ENCODE data around the gene NSRP1. TPM values are rescaled to one million over a fixed set of nuclear protein-coding genes. Genes with fewer than 3 reads are reported as not detected.

NSRP1 gene
- total and polyA plus RNA-seq, 2 of the 8 experiments (the other 6 are each of a cell fraction or from before 2014, with no cell fraction given) = 6.1 to 22.4 TPM

- H3K4me1 ChIP-seq (replicated peaks in 1 of 4; ENCODE audit: control insufficient read depth in 3 of 4, insufficient read depth in 4 of 4, low read length in 3 of 4) = no peaks in the 10 kb centered on the region
- H3K4me2 ChIP-seq (ENCODE audit: insufficient read depth in 1 of 2, low read depth in 2 of 2, low read length in 2 of 2) = no peak overlapping the region
- FAIRE-seq (no peak), DNase-seq (ENCODE audit: low read depth in 1 of 2, low spot score in 2 of 2) (no peak)
- POLR2A ChIA-PET (ENCODE audit: partially characterized antibody) = no interaction called here
- H2BK12ac ChIP-seq (ENCODE audit: low read depth, low read length) = no peak overlapping the region
- 71% methylated on average over 4 of the region's 4 CpGs; no CpG with 5 or more reads in 1 of the 2 experiments for WGBS, 2 experiments (ENCODE audit: extremely low coverage in 1 of 2, insufficient coverage in 1 of 2, insufficient read length in 1 of 2, insufficient replicate concordance in 2 of 2, low coverage in 1 of 2, low lambda C conversion rate in 2 of 2, missing lambda C conversion rate in 1 of 2)
- H3K23me2 ChIP-seq (ENCODE audit: low read depth, low read length) = no peaks in the 10 kb centered on the region
- H3K4ac ChIP-seq (replicated peaks; ENCODE audit: insufficient read length, low read depth, low read length) = no peak overlapping the region
- TF ChIP-seq CBX5 (IDR thresholded peaks at IDR 0.05; ENCODE audit: low read depth, low read length) (no peak), SP4 (IDR thresholded peaks at IDR 0.05; ENCODE audit: low read length) (no peak), HDAC2 (IDR thresholded peaks at IDR 0.05; ENCODE audit: borderline replicate concordance in 1 of 2, low read depth in 2 of 2, low read length in 2 of 2) (no peak), EGR1 (IDR thresholded peaks at IDR 0.05; ENCODE audit: borderline replicate concordance, low read depth, low read length) (no peak), RXRA (IDR thresholded peaks at IDR 0.05; ENCODE audit: insufficient read depth, low read depth, low read length) (no peak)
- H2BK5ac ChIP-seq (ENCODE audit: low read depth, low read length) = no peak overlapping the region
- no peak overlapping the region for H4K8ac ChIP-seq (ENCODE audit: extremely low read depth, insufficient read depth, low read length)
- H2BK120ac ChIP-seq (replicated peaks; ENCODE audit: low read depth, low read length) = no peak overlapping the region
- no peak overlapping the region for H3K18ac ChIP-seq (ENCODE audit: extremely low read depth, low read length)
- H2AFZ ChIP-seq (ENCODE audit: low read length) = no peak overlapping the region; the same call in 1 of the 2 replicates
- CTCF ChIA-PET (ENCODE audit: partially characterized antibody) = no interaction called here
- no peak overlapping the region for H3K9ac ChIP-seq (replicated peaks in 1 of 4; ENCODE audit: extremely low read depth in 1 of 4, low read depth in 3 of 4, low read length in 3 of 4)
- no peak overlapping the region for H4K91ac ChIP-seq (replicated peaks; ENCODE audit: insufficient read length, low read length)
- no peak overlapping the region for H3K56ac ChIP-seq (replicated peaks; ENCODE audit: insufficient read length, low read depth, low read length)
- no peak overlapping the region for H2AK5ac ChIP-seq (ENCODE audit: low read depth, low read length)
- H3K27me3 ChIP-seq (replicated peaks in 1 of 4; ENCODE audit: control insufficient read depth in 3 of 4, extremely low read depth in 1 of 4, insufficient read depth in 3 of 4, low read length in 3 of 4) = no peaks in the 10 kb centered on the region
- H3K36me3 ChIP-seq (ENCODE audit: control insufficient read depth in 2 of 4, insufficient read depth in 4 of 4, low read length in 3 of 4) = no peaks in the 10 kb centered on the region
- H3K23ac ChIP-seq (ENCODE audit: insufficient read length) = no peak overlapping the region
- no peaks in the 10 kb centered on the region for H4K20me1 ChIP-seq (replicated peaks in 1 of 2; ENCODE audit: control insufficient read depth in 1 of 2, insufficient read depth in 2 of 2, low read length in 2 of 2)
- H3K79me2 ChIP-seq (ENCODE audit: control insufficient read depth in 1 of 2, insufficient read depth in 2 of 2, low read length in 2 of 2) = no peaks in the 10 kb centered on the region
- no peak overlapping the region for H3K4me3 ChIP-seq (ENCODE audit: extremely low read depth in 1 of 4, insufficient read depth in 2 of 4, low read depth in 3 of 4, low read length in 4 of 4)
- no peak overlapping the region for H4K5ac ChIP-seq (ENCODE audit: insufficient read length, low read depth, low read length)
- no peaks in the 10 kb centered on the region for H3K79me1 ChIP-seq (ENCODE audit: low read depth, low read length)
- no peak overlapping the region for H3K27ac ChIP-seq (ENCODE audit: low read depth, low read length)
- no peak overlapping the region for H2BK20ac ChIP-seq (ENCODE audit: low read length)
- no peaks in the 10 kb centered on the region for H3K9me3 ChIP-seq (ENCODE audit: insufficient read depth in 2 of 2, low read depth in 1 of 2, low read length in 1 of 2)
- H2BK15ac ChIP-seq (ENCODE audit: low read length) = no peak overlapping the region
- no peak overlapping the region for H3K14ac ChIP-seq (ENCODE audit: insufficient read length)
Measured at GRCh38 chr17:30101686-30102390, 14.8 kb upstream of the NSRP1 start.
